ENCODE results near the gene SLAMF9.

DNA sequence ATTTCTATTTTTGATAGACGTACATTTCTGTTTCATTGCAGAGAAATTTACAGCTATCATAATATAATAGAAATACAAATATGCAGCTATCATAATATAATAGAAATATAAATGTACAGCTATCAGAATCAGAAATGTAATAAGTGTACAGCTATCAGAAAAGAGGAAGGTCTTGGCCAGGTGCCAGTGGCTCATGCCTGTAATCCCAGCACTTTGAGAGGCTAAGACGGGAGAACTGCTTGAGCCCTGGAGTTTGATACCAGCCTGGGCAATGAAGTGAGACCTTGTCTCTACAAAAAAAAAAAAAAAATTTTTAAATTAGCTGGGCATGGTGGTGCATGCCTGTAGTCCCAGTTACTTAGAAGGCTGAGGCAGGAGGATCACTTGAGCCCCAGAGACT lies 39.9 kb upstream of the SLAMF9 start:
- TF ChIP-seq, protein P1, sequence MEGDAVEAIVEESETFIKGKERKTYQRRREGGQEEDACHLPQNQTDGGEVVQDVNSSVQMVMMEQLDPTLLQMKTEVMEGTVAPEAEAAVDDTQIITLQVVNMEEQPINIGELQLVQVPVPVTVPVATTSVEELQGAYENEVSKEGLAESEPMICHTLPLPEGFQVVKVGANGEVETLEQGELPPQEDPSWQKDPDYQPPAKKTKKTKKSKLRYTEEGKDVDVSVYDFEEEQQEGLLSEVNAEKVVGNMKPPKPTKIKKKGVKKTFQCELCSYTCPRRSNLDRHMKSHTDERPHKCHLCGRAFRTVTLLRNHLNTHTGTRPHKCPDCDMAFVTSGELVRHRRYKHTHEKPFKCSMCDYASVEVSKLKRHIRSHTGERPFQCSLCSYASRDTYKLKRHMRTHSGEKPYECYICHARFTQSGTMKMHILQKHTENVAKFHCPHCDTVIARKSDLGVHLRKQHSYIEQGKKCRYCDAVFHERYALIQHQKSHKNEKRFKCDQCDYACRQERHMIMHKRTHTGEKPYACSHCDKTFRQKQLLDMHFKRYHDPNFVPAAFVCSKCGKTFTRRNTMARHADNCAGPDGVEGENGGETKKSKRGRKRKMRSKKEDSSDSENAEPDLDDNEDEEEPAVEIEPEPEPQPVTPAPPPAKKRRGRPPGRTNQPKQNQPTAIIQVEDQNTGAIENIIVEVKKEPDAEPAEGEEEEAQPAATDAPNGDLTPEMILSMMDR (conservative IDR thresholded peaks at IDR 0.05; ENCODE audit: low read depth, low read length): no peak
- TF ChIP-seq EZH2 (IDR thresholded peaks at IDR 0.05; ENCODE audit: borderline replicate concordance, low read depth, low read length, poor library complexity, severe bottlenecking): no peak
